ENCODE measurements around the gene BATF3.

DNA sequence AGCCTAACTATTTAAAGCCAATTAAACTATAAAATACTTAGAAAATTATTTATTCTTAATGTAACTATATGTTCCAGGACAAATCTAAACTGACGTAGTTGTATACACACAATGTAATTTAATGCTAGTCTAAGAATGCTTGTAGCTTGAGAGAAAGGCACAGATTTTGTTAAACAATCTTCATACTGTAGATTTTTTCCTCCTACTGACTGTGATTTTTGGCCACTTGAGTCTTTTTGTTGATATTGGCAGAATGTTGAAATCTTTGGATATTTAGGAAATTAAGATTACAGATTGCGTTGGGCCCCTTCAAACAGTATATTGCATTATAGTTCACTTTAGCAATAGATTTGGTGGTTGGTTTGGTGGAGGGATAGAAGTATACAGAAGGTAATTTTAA lies 50.6 kb downstream of the BATF3 start:
- TF ChIP-seq, protein P1, sequence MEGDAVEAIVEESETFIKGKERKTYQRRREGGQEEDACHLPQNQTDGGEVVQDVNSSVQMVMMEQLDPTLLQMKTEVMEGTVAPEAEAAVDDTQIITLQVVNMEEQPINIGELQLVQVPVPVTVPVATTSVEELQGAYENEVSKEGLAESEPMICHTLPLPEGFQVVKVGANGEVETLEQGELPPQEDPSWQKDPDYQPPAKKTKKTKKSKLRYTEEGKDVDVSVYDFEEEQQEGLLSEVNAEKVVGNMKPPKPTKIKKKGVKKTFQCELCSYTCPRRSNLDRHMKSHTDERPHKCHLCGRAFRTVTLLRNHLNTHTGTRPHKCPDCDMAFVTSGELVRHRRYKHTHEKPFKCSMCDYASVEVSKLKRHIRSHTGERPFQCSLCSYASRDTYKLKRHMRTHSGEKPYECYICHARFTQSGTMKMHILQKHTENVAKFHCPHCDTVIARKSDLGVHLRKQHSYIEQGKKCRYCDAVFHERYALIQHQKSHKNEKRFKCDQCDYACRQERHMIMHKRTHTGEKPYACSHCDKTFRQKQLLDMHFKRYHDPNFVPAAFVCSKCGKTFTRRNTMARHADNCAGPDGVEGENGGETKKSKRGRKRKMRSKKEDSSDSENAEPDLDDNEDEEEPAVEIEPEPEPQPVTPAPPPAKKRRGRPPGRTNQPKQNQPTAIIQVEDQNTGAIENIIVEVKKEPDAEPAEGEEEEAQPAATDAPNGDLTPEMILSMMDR (IDR thresholded peaks at IDR 0.05) = no peak
- TF ChIP-seq CREM (CRISPR knock-in tag; IDR thresholded peaks at IDR 0.05) (no peak), JUN (CRISPR knock-in tag; IDR thresholded peaks at IDR 0.05) (no peak), MXD4 (CRISPR knock-in tag; IDR thresholded peaks at IDR 0.05; ENCODE audit: borderline replicate concordance) (no peak), ETV6 (CRISPR knock-in tag; IDR thresholded peaks at IDR 0.05) (no peak), ZNF138 (CRISPR knock-in tag; conservative IDR thresholded peaks at IDR 0.05) (no peak), ZNF121 (CRISPR knock-in tag; IDR thresholded peaks at IDR 0.05) (no peak)
- TF ChIP-seq, protein P2, sequence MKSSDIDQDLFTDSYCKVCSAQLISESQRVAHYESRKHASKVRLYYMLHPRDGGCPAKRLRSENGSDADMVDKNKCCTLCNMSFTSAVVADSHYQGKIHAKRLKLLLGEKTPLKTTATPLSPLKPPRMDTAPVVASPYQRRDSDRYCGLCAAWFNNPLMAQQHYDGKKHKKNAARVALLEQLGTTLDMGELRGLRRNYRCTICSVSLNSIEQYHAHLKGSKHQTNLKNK (CRISPR knock-in tag; IDR thresholded peaks at IDR 0.05) = no peak
